Endothelial cell of umbilical vein (primary cell): ENCODE results near the gene HINT2. TPM values are rescaled to one million over a fixed set of nuclear protein-coding genes. Genes with fewer than 3 reads are reported as not detected.

Experiments used
- BruUV-seq: library from RNA; stranded (reverse); fragments of 400-500 nt; replicated peaks from 2 replicates; lab custom pipeline; 2021; lab: Mats Ljungman, UMichigan
- CTCF ChIA-PET: fragments of 300-600, 350-600 bp; sonication (Branson Sonifier 250); formaldehyde crosslinking; loops from one replicate; lab custom pipeline; 2021; ENCODE audit warnings: antibody characterized with exemption, inconsistent platforms; lab: Charles Lee
- POLR2A ChIA-PET: fragments of 300-600, 350-600 bp; sonication (Branson Sonifier 250); formaldehyde crosslinking; loops from one replicate; lab custom pipeline; 2021; ENCODE audit warnings: antibody characterized with exemption, inconsistent platforms; lab: Charles Lee
- DNase-seq: peaks from one replicate; pipeline ENCODE4 v3.0.0-alpha.2; 2011; ENCODE audit warnings: low read depth, low spot score
- FAIRE-seq: peaks from 2 replicates; lab custom pipeline; 2011; peaks lifted over from hg19 to GRCh38; lab: Jason Lieb, UNC
- H2AFZ ChIP-seq: 2 replicates; pipeline ENCODE4 v1.6.0; 2012; ENCODE audit warnings: low read depth, low read length, control low read depth, inconsistent platforms
- H3K27ac ChIP-seq: 2 replicates; pipeline ENCODE4 v1.5.1; 2011; ENCODE audit warnings: low read depth, mild to moderate bottlenecking, control low read depth, low read length, moderate library complexity; ENCODE audit not compliant: insufficient read depth
- H3K27me3 ChIP-seq, 2 experiments: 2 replicates each; pipeline versions ENCODE4 v1.6.0 to v1.6.1; 2011; ENCODE audit warnings: low read length in 2 of 2, mixed read lengths in 1 of 2; ENCODE audit not compliant: control insufficient read depth in 2 of 2, insufficient read depth in 2 of 2
- H3K36me3 ChIP-seq, 2 experiments: 2 replicates in 1 of 2; 3 replicates in 1 of 2; pipeline ENCODE4 v1.5.1; 2011; ENCODE audit warnings: low read length in 2 of 2, mild to moderate bottlenecking in 1 of 2, moderate library complexity in 1 of 2; ENCODE audit not compliant: control insufficient read depth in 2 of 2, insufficient read depth in 2 of 2; ENCODE audit errors: extremely low read depth in 1 of 2
- H3K4me1 ChIP-seq: 3 replicates; pipeline ENCODE4 v1.5.1; 2011; ENCODE audit warnings: mild to moderate bottlenecking, low read length; ENCODE audit not compliant: control insufficient read depth, insufficient read depth; ENCODE audit errors: extremely low read depth
- H3K4me2 ChIP-seq: 2 replicates; pipeline ENCODE4 v1.6.1; 2011; ENCODE audit warnings: low read length, control low read depth, mixed read lengths; ENCODE audit not compliant: insufficient read depth
- H3K4me3 ChIP-seq, 3 experiments: fragments of 200-600 bp in 1 of 3; sonication (generic), shearing (Covaris generic) in 1 of 3; replicated peaks in 1 of 3; 2 replicates each; pipeline ENCODE4 v1.5.1; 2011 to 2016; ENCODE audit warnings: control low read depth in 3 of 3, low read length in 3 of 3, mild to moderate bottlenecking in 2 of 3, inconsistent platforms in 1 of 3, low read depth in 1 of 3, moderate library complexity in 1 of 3; ENCODE audit not compliant: insufficient read depth in 1 of 3
- H3K79me2 ChIP-seq: 2 replicates; pipeline ENCODE4 v1.6.0; 2012; ENCODE audit warnings: low read length, inconsistent platforms; ENCODE audit not compliant: control insufficient read depth, insufficient read depth
- H3K9ac ChIP-seq: replicated peaks from 2 replicates; pipeline ENCODE3; 2011; ENCODE audit warnings: low read length, control low read depth; ENCODE audit not compliant: insufficient read depth; ENCODE audit errors: extremely low read depth
- H3K9me1 ChIP-seq: replicated peaks from 3 replicates; pipeline ENCODE4 v1.6.0; 2011; ENCODE audit warnings: mild to moderate bottlenecking, low read length; ENCODE audit not compliant: control insufficient read depth, insufficient read depth; ENCODE audit errors: extremely low read depth
- H3K9me3 ChIP-seq: replicated peaks from 2 replicates; pipeline ENCODE4 v1.5.1; 2012; ENCODE audit warnings: low read length, inconsistent platforms; ENCODE audit not compliant: control insufficient read depth, insufficient read depth
- H4K20me1 ChIP-seq: replicated peaks from 2 replicates; pipeline ENCODE3; 2011; ENCODE audit warnings: mild to moderate bottlenecking, low read length; ENCODE audit not compliant: control insufficient read depth, insufficient read depth; ENCODE audit errors: extremely low read depth
- FOS ChIP-seq: IDR thresholded peaks from 2 replicates; pipeline ENCODE4 v1.6.1; 2011; ENCODE audit warnings: mild to moderate bottlenecking, low read length, moderate library complexity, borderline replicate concordance; ENCODE audit not compliant: insufficient read depth
- GATA2 ChIP-seq: IDR thresholded peaks from 2 replicates; pipeline ENCODE4 v1.7.0; 2011; ENCODE audit warnings: low read depth, mild to moderate bottlenecking, moderate library complexity, mixed read lengths, low read length; ENCODE audit not compliant: insufficient read length, insufficient read depth
- JUN ChIP-seq: IDR thresholded peaks from 2 replicates; pipeline ENCODE4 v1.6.1; 2011; ENCODE audit warnings: borderline replicate concordance, low read depth; ENCODE audit not compliant: insufficient read length, insufficient read depth
- POLR2A ChIP-seq: IDR thresholded peaks from 2 replicates; pipeline ENCODE4 v1.6.1; 2012; ENCODE audit warnings: low read depth, mild to moderate bottlenecking, control low read depth, low read length
- POLR2AphosphoS5 ChIP-seq: IDR thresholded peaks from 2 replicates; pipeline ENCODE4 v1.6.1; 2012; ENCODE audit warnings: low read depth, mild to moderate bottlenecking, control low read depth, low read length, moderate library complexity; ENCODE audit not compliant: insufficient read depth
- dilution Hi-C: fragments of 300-500 bp; cut with MboI; formaldehyde crosslinking; loops from one replicate; pipeline ENCODE4 v1.15.0; 2019; ENCODE audit warnings: low sequenced_read_pairs; ENCODE audit not compliant: extremely low pct_ligation_motif_present
- intact Hi-C: fragments of 100-400 bp; cut with micrococcal nuclease; formaldehyde crosslinking; loops from one replicate; pipeline ENCODE4 v1.10.0; 2022
- polyA plus RNA-seq, 4 experiments: library from polyadenylated mRNA; depleted of rRNA in 3 of 4; stranded (reverse) in 3 of 4; unstranded in 1 of 4; fragments of >200 nt; gene quantifications; 2 replicates each; pipeline versions ENCODE4 v1.2.1 to v1.2.3, GENCODE V29; 2011 to 2012; ENCODE audit warnings: missing spikeins in 1 of 4
- total RNA-seq: library from RNA; stranded (reverse); gene quantifications from 2 replicates; pipeline ENCODE4 v1.2.3, GENCODE V29; 2021
- TF ChIP-seq, protein P1 (sequence below): IDR thresholded peaks from 2 replicates; pipeline ENCODE4 v1.6.1; 2011; ENCODE audit not compliant: insufficient read depth, insufficient read length
- TF ChIP-seq, protein P2 (sequence below), 2 donors: IDR thresholded peaks; 1 replicate in 1 of 2; 2 replicates in 1 of 2; pipeline ENCODE4 v1.5.1; 2011; ENCODE audit warnings: low read length in 2 of 2, mild to moderate bottlenecking in 2 of 2, moderate library complexity in 2 of 2, control low read depth in 1 of 2, inconsistent platforms in 1 of 2, low read depth in 1 of 2; ENCODE audit not compliant: insufficient read depth in 1 of 2; ENCODE audit errors: extremely low read depth in 1 of 2

The HINT2 gene
- total and polyA plus RNA-seq, 2 donors (not counting 3 experiments of a cell fraction or from before 2014, with no cell fraction given): 27.2 to 42.1 TPM

DNA sequence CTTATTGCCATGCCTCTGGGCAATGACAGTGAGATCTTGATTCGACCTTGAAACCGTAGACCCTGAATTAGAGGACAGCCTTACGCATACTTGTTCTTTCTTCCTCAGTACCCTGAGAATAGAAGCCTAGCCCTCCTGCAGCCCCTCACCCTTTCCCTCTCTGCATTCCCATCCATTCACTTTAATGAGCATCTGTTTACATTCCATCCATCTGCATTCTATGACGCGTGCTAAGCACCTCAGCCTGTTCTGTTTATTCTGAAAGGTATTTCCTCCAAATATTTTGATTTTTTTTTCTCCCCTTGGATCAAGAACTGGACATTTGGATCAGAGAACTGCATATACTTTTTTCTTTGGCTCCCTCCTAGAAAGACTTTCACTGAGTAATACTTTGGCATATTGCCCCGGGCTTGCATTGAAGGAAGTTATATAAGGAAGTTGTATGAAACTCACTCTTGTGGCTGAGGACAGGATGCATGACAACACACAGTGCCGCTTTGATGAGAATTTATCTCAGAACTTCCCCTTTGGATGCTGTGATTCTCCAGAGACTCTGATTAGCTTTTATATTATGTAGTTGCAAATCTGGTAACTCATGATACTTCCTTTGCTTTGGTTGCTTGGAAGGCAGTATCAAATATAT lies 29.9 kb upstream of the HINT2 start:
- Histone ChIP-seq H3K27ac (no peak overlapping the region), H3K4me3 (no peak overlapping the region), H3K9ac (no peak overlapping the region), H2AFZ (no peak overlapping the region), H3K36me3 (no peaks in the 10 kb centered on the region), H3K27me3 (peaks cover 0 to 11% of the 10 kb centered on the region in 2 experiments), H3K9me3 (no peaks in the 10 kb centered on the region), H4K20me1 (no peaks in the 10 kb centered on the region), H3K4me2 (peak overlapping the region; percentile 32), H3K4me1 (peaks cover 16% of the 10 kb centered on the region), H3K79me2 (no peaks in the 10 kb centered on the region), H3K9me1 (no peaks in the 10 kb centered on the region)
- CTCF ChIA-PET: interaction anchor here (1.0 to 2.3 kb wide), 8 partner anchors 9 to 54 kb away, joined by 3 to 17 read pairs (median 4); partner anchors contain the start of genes FAM221B, HINT2 and TMEM8B
- intact Hi-C loops: loop anchor here (1.0 kb wide), 1 partner anchor 29 kb away; the partner anchor contains the start of gene HINT2
- POLR2A ChIA-PET: no interaction called here
- FAIRE-seq (peak; percentile 91), DNase-seq (peak; percentile 83)
- BruUV-seq: no TSS peak
- TF ChIP-seq, protein P1, sequence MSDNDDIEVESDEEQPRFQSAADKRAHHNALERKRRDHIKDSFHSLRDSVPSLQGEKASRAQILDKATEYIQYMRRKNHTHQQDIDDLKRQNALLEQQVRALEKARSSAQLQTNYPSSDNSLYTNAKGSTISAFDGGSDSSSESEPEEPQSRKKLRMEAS: no peak
- TF ChIP-seq, protein P2, sequence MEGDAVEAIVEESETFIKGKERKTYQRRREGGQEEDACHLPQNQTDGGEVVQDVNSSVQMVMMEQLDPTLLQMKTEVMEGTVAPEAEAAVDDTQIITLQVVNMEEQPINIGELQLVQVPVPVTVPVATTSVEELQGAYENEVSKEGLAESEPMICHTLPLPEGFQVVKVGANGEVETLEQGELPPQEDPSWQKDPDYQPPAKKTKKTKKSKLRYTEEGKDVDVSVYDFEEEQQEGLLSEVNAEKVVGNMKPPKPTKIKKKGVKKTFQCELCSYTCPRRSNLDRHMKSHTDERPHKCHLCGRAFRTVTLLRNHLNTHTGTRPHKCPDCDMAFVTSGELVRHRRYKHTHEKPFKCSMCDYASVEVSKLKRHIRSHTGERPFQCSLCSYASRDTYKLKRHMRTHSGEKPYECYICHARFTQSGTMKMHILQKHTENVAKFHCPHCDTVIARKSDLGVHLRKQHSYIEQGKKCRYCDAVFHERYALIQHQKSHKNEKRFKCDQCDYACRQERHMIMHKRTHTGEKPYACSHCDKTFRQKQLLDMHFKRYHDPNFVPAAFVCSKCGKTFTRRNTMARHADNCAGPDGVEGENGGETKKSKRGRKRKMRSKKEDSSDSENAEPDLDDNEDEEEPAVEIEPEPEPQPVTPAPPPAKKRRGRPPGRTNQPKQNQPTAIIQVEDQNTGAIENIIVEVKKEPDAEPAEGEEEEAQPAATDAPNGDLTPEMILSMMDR (IDR thresholded peaks at IDR 0.05; ENCODE audit: extremely low read depth in 1 of 2, insufficient read depth in 1 of 2, low read depth in 1 of 2, low read length in 2 of 2): no peak
- peak; percentile 42 for TF ChIP-seq GATA2
- TF ChIP-seq POLR2A: no peak
- peak; percentile 47 for TF ChIP-seq POLR2AphosphoS5
- TF ChIP-seq FOS: peak; percentile 78
- TF ChIP-seq JUN: peak; percentile 66
- dilution Hi-C loops: no loop called here
